ENCODE measurements around the gene PIK3CB.
"Not testable (repeated sequence)": the region's sequence is repeated elsewhere in the genome, so short reads cannot be mapped to it uniquely, and the experiment has no call there.

The PIK3CB gene

DNA sequence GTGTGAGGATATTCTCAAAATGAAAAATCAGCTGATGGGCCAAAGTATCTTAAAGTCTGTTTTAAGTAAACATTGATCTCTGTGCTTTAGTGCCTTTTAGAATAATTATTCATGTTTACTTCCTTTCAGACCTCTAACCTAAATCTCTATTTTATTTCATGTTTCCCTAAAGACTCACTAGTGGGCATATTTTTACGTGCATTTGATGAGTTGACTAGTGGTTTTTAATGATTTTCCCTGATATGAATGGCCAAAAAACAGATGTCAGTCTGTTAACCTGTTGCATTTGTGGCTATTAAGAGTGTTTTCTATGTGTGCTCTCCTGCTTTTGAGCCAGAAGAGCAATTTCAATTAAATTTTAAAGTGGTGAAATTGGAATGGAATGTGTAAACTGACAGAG is 219.3 kb downstream of the PIK3CB start:
- Histone ChIP-seq H3K4me1 (ENCODE audit: insufficient read depth, low read length, severe bottlenecking) (peaks cover 26% of the 10 kb centered on the region), H3K9me3 (ENCODE audit: low read length) (no peaks in the 10 kb centered on the region), H3K9me2 (ENCODE audit: low read depth, low read length) (no peaks in the 10 kb centered on the region), H3K9ac (ENCODE audit: low read length) (no peak overlapping the region), H4K20me1 (ENCODE audit: insufficient read depth, low read length) (no peaks in the 10 kb centered on the region), H3K4me3 (ENCODE audit: low read depth, low read length, poor library complexity, severe bottlenecking) (no peak overlapping the region), H3K36me3 (ENCODE audit: insufficient read depth, low read length) (0 out of 2 replicates have a peak, but pooled peaks cover 3% of the 10 kb centered on the region), H3K79me2 (ENCODE audit: insufficient read depth, low read length) (peaks cover 18% of the 10 kb centered on the region; the same call in 1 of the 2 replicates), H3K27ac (ENCODE audit: low read depth, low read length, poor library complexity, severe bottlenecking) (no peak overlapping the region), H3K27me3 (ENCODE audit: insufficient read depth, low read length) (no peaks in the 10 kb centered on the region), H3K4me2 (ENCODE audit: low read length) (no peak overlapping the region), H2AFZ (ENCODE audit: low read length) (no peak overlapping the region), H3F3A (ENCODE audit: insufficient read depth, low read length) (no peaks in the 10 kb centered on the region; the same call in 1 of the 2 replicates)
- TF ChIP-seq, protein P1, sequence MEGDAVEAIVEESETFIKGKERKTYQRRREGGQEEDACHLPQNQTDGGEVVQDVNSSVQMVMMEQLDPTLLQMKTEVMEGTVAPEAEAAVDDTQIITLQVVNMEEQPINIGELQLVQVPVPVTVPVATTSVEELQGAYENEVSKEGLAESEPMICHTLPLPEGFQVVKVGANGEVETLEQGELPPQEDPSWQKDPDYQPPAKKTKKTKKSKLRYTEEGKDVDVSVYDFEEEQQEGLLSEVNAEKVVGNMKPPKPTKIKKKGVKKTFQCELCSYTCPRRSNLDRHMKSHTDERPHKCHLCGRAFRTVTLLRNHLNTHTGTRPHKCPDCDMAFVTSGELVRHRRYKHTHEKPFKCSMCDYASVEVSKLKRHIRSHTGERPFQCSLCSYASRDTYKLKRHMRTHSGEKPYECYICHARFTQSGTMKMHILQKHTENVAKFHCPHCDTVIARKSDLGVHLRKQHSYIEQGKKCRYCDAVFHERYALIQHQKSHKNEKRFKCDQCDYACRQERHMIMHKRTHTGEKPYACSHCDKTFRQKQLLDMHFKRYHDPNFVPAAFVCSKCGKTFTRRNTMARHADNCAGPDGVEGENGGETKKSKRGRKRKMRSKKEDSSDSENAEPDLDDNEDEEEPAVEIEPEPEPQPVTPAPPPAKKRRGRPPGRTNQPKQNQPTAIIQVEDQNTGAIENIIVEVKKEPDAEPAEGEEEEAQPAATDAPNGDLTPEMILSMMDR (IDR thresholded peaks at IDR 0.05; ENCODE audit: low read length): no peak
- no peak for TF ChIP-seq EZH2 (IDR thresholded peaks at IDR 0.05; ENCODE audit: borderline replicate concordance, low read length)

DNA sequence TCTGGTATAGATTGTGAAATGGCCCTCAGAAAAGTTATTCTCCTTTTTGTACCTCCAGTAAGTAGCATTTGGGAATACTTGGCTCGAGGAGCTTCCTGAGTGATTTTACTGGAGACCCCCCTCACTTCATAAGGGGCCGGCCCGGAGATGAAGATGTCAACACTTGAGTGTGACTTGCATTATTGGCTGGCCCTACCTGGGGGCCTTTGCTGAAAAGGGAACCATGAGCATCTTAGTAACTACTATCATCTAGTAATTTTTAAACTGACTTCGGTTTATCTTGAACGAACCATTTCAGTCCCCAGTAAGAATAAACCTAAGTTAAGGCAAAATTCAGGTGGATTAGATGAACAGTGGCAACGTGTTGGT is 224.8 kb downstream of the PIK3CB start:
- Histone ChIP-seq H3K9ac (ENCODE audit: low read length) (peak overlapping the region; percentile 89), H2AFZ (ENCODE audit: low read length) (no peak overlapping the region; the same call in 1 of the 2 replicates), H3K27ac (ENCODE audit: low read depth, low read length, poor library complexity, severe bottlenecking) (peak overlapping the region; percentile 65)

DNA sequence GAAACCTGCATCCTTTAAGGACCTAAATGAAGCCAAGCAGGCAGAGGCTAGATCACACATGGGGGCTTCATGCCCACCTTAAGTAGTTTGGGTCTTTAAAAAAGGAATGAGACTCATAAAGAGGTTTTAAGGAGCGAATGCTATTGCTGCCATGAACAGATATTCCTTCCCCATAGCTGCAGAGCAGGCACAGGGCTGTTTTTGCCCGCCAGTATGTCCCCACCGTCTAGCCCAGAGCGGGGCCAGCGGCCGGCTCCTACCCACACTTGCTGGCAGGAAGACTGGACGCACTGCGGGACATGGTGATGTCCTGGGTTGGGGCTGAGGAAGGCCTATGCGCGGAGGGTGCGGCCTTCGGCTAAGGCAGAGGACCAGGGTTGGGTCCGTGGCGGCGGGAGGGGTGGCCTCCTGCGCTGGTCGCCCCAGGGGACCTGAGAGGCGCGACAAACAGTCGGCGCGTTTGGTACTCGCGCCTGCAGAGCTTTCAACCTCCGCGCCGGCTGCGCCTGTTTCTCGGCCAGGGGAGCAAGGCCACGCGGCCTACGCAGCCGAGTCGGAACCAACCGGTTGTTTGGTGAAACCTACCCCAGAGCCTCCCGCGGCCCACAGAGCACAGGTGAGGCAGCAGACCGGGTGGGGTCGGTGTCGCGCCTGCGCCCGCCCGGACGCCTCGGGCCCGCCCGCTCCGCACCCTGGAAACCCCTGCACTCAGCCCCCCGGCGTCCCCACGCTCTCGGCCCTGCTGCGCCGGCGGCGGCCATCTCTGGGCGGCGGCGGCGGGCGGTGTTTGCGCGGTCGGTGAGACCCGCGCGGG is 226.2 kb downstream of the PIK3CB start, which contains the start of gene FAIM:
TSS of gene FAIM (plus strand) at position 450 of the 814 bp plus-strand sequence. CDS start 10,956 bp downstream, outside the sequence.
- Histone ChIP-seq H3K79me2 (ENCODE audit: insufficient read depth, low read length) (peaks cover 8% of the 10 kb centered on the region), H3K36me3 (ENCODE audit: insufficient read depth, low read length) (0 out of 2 replicates have a peak, but pooled peaks cover 3% of the 10 kb centered on the region), H4K20me1 (ENCODE audit: insufficient read depth, low read length) (no peaks in the 10 kb centered on the region), H3K9ac (ENCODE audit: low read length) (peak within 1 kb of the TSS; percentile 89), H3K9me2 (ENCODE audit: low read depth, low read length) (no peaks in the 10 kb centered on the region), H3F3A (ENCODE audit: insufficient read depth, low read length) (no peaks in the 10 kb centered on the region; the same call in 1 of the 2 replicates), H3K9me3 (ENCODE audit: low read length) (no peaks in the 10 kb centered on the region), H3K4me3 (ENCODE audit: low read depth, low read length, poor library complexity, severe bottlenecking) (peak within 1 kb of the TSS; percentile 78), H3K4me1 (ENCODE audit: insufficient read depth, low read length, severe bottlenecking) (peaks cover 23% of the 10 kb centered on the region), H3K27ac (ENCODE audit: low read depth, low read length, poor library complexity, severe bottlenecking) (peak within 1 kb of the TSS; percentile 65), H3K27me3 (ENCODE audit: insufficient read depth, low read length) (no peaks in the 10 kb centered on the region), H2AFZ (ENCODE audit: low read length) (peak within 1 kb of the TSS; percentile 26), H3K4me2 (ENCODE audit: low read length) (peak within 1 kb of the TSS; percentile 69)
- no peak for TF ChIP-seq EZH2 (IDR thresholded peaks at IDR 0.05; ENCODE audit: borderline replicate concordance, low read length)

More for the DNA sequence above, 224.8 kb downstream of the PIK3CB start:
- H3K9me3 ChIP-seq (ENCODE audit: low read length): no peaks in the 10 kb centered on the region
- no peaks in the 10 kb centered on the region for H3K27me3 ChIP-seq (ENCODE audit: insufficient read depth, low read length)
- H3K9me2 ChIP-seq (ENCODE audit: low read depth, low read length): no peaks in the 10 kb centered on the region
- H3K4me2 ChIP-seq (ENCODE audit: low read length): peak overlapping the region; percentile 69
- peaks cover 14% of the 10 kb centered on the region for H3K79me2 ChIP-seq (ENCODE audit: insufficient read depth, low read length)
- peaks cover 23% of the 10 kb centered on the region for H3K4me1 ChIP-seq (ENCODE audit: insufficient read depth, low read length, severe bottlenecking)
- H4K20me1 ChIP-seq (ENCODE audit: insufficient read depth, low read length): no peaks in the 10 kb centered on the region
- peak overlapping the region; percentile 78 for H3K4me3 ChIP-seq (ENCODE audit: low read depth, low read length, poor library complexity, severe bottlenecking)
- TF ChIP-seq, protein P1 (IDR thresholded peaks at IDR 0.05; ENCODE audit: low read length): no peak
- no peak for TF ChIP-seq EZH2 (IDR thresholded peaks at IDR 0.05; ENCODE audit: borderline replicate concordance, low read length)
- no peaks in the 10 kb centered on the region; the same call in 1 of the 2 replicates for H3F3A ChIP-seq (ENCODE audit: insufficient read depth, low read length)
- H3K36me3 ChIP-seq (ENCODE audit: insufficient read depth, low read length): 0 out of 2 replicates have a peak, but pooled peaks cover 3% of the 10 kb centered on the region

DNA sequence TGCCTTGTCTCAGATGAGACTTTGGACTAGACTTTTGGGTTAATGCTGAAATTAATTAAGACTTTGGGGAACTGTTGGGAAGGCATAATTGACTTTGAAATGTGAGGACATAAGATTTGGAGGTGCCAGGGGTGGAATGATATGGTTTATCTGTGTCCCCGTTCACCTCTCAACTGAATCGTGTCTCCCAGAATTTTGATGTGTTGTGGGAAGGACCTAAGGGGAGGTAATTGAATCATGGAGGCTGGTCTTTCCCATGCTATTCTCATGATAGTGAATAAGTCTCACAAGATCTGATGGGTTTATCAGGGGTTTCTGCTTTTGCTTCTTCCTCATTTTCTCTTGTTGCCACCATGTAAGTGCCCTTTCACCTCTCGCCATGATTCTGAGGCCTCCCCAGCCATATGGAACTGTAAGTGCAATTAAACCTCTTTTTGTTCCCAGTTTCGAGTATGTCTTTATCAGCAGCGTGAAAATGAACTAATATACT is 230.6 kb downstream of the PIK3CB start:
- H3K79me2 ChIP-seq (ENCODE audit: insufficient read depth, low read length); H3K4me3 ChIP-seq (ENCODE audit: low read depth, low read length, poor library complexity, severe bottlenecking); H3K27ac ChIP-seq (ENCODE audit: low read depth, low read length, poor library complexity, severe bottlenecking); H3K27me3 ChIP-seq (ENCODE audit: insufficient read depth, low read length); H3K9me2 ChIP-seq (ENCODE audit: low read depth, low read length); H3K9me3 ChIP-seq (ENCODE audit: low read length); H3K36me3 ChIP-seq (ENCODE audit: insufficient read depth, low read length); H2AFZ ChIP-seq (ENCODE audit: low read length); H3K4me1 ChIP-seq (ENCODE audit: insufficient read depth, low read length, severe bottlenecking); H3K4me2 ChIP-seq (ENCODE audit: low read length); H3K9ac ChIP-seq (ENCODE audit: low read length); H3F3A ChIP-seq (ENCODE audit: insufficient read depth, low read length); H4K20me1 ChIP-seq (ENCODE audit: insufficient read depth, low read length): not testable (repeated sequence)

All from OCI-LY1 (cell line).